HCT116 (cell line): ENCODE data around the gene CDH24.

ENCODE experiments used
- TF ChIP-seq, protein P1 (sequence below): IDR thresholded peaks from 2 replicates; pipeline ENCODE4 v1.6.1; 2012; ENCODE audit warnings: low read depth
- TF ChIP-seq, protein P2 (sequence below), 3 experiments: fragments of 200-600 bp in 1 of 3; sonication (generic) in 1 of 3; IDR thresholded peaks in 2 of 3; conservative IDR thresholded peaks in 1 of 3; 2 replicates each; pipeline ENCODE4 v1.5.1; 2012 to 2017; ENCODE audit warnings: low read depth in 2 of 3, low read length in 2 of 3, antibody characterized with exemption in 1 of 3, borderline replicate concordance in 1 of 3, control low read depth in 1 of 3, mild to moderate bottlenecking in 1 of 3, mixed read lengths in 1 of 3, mixed run types in 1 of 3, moderate library complexity in 1 of 3; ENCODE audit not compliant: insufficient read depth in 1 of 3
- TF ChIP-seq, protein P3 (sequence below): IDR thresholded peaks from 2 replicates; pipeline ENCODE4 v1.6.1; 2011; ENCODE audit warnings: mild to moderate bottlenecking, low read length, moderate library complexity; ENCODE audit not compliant: insufficient replicate concordance; ENCODE audit errors: extremely low read depth
- TF ChIP-seq, protein P4 (sequence below): IDR thresholded peaks from 2 replicates; pipeline ENCODE4 v1.6.1; 2012
- TF ChIP-seq, protein P5 (sequence below): IDR thresholded peaks from 2 replicates; pipeline ENCODE4 v1.6.1; 2012

DNA sequence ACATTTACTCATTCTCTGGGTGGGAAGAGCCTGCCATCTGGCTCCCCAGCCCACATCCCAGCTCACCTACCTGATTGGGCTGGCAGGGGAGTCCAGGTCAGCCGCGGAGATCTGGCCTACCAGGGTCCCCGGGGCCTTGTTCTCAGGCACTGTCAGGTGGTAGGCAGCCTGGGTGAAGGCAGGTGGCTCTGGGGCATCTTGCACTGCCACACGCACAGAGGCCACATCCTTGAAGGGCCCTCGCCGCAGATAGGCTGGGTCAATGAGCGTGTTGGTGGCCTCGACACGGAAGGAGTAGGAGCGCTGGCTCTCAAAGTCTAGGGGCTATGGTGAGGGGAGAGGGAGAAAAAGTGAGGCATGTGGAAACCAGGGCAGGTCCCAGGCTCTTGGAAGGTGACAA, 3.9 kb downstream of the CDH24 start:
- TF ChIP-seq, protein P1, sequence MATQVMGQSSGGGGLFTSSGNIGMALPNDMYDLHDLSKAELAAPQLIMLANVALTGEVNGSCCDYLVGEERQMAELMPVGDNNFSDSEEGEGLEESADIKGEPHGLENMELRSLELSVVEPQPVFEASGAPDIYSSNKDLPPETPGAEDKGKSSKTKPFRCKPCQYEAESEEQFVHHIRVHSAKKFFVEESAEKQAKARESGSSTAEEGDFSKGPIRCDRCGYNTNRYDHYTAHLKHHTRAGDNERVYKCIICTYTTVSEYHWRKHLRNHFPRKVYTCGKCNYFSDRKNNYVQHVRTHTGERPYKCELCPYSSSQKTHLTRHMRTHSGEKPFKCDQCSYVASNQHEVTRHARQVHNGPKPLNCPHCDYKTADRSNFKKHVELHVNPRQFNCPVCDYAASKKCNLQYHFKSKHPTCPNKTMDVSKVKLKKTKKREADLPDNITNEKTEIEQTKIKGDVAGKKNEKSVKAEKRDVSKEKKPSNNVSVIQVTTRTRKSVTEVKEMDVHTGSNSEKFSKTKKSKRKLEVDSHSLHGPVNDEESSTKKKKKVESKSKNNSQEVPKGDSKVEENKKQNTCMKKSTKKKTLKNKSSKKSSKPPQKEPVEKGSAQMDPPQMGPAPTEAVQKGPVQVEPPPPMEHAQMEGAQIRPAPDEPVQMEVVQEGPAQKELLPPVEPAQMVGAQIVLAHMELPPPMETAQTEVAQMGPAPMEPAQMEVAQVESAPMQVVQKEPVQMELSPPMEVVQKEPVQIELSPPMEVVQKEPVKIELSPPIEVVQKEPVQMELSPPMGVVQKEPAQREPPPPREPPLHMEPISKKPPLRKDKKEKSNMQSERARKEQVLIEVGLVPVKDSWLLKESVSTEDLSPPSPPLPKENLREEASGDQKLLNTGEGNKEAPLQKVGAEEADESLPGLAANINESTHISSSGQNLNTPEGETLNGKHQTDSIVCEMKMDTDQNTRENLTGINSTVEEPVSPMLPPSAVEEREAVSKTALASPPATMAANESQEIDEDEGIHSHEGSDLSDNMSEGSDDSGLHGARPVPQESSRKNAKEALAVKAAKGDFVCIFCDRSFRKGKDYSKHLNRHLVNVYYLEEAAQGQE: no peak
- TF ChIP-seq, protein P2, sequence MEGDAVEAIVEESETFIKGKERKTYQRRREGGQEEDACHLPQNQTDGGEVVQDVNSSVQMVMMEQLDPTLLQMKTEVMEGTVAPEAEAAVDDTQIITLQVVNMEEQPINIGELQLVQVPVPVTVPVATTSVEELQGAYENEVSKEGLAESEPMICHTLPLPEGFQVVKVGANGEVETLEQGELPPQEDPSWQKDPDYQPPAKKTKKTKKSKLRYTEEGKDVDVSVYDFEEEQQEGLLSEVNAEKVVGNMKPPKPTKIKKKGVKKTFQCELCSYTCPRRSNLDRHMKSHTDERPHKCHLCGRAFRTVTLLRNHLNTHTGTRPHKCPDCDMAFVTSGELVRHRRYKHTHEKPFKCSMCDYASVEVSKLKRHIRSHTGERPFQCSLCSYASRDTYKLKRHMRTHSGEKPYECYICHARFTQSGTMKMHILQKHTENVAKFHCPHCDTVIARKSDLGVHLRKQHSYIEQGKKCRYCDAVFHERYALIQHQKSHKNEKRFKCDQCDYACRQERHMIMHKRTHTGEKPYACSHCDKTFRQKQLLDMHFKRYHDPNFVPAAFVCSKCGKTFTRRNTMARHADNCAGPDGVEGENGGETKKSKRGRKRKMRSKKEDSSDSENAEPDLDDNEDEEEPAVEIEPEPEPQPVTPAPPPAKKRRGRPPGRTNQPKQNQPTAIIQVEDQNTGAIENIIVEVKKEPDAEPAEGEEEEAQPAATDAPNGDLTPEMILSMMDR (IDR thresholded peaks at IDR 0.05 in 2 of 3, conservative IDR thresholded peaks at IDR 0.05 in 1 of 3; ENCODE audit: borderline replicate concordance in 1 of 3, insufficient read depth in 1 of 3, low read depth in 2 of 3, low read length in 2 of 3): no peak
- TF ChIP-seq, protein P3, sequence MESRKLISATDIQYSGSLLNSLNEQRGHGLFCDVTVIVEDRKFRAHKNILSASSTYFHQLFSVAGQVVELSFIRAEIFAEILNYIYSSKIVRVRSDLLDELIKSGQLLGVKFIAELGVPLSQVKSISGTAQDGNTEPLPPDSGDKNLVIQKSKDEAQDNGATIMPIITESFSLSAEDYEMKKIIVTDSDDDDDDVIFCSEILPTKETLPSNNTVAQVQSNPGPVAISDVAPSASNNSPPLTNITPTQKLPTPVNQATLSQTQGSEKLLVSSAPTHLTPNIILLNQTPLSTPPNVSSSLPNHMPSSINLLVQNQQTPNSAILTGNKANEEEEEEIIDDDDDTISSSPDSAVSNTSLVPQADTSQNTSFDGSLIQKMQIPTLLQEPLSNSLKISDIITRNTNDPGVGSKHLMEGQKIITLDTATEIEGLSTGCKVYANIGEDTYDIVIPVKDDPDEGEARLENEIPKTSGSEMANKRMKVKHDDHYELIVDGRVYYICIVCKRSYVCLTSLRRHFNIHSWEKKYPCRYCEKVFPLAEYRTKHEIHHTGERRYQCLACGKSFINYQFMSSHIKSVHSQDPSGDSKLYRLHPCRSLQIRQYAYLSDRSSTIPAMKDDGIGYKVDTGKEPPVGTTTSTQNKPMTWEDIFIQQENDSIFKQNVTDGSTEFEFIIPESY: no peak
- TF ChIP-seq, protein P4, sequence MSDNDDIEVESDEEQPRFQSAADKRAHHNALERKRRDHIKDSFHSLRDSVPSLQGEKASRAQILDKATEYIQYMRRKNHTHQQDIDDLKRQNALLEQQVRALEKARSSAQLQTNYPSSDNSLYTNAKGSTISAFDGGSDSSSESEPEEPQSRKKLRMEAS: no peak
- TF ChIP-seq, protein P5, sequence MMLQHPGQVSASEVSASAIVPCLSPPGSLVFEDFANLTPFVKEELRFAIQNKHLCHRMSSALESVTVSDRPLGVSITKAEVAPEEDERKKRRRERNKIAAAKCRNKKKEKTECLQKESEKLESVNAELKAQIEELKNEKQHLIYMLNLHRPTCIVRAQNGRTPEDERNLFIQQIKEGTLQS: no peak
